NCI-H2081 treated with DMSO at 0.1 percent for 48 hours (cell line): ENCODE results near the gene EPB41.
"Not testable (repeated sequence)": the region's sequence is repeated elsewhere in the genome, so short reads cannot be mapped to it uniquely, and the experiment has no call there.

Experiments used
- DNase-seq: peaks from one replicate; lab custom pipeline; 2025; lab: John Stamatoyannopoulos, UW

Gene EPB41

DNA sequence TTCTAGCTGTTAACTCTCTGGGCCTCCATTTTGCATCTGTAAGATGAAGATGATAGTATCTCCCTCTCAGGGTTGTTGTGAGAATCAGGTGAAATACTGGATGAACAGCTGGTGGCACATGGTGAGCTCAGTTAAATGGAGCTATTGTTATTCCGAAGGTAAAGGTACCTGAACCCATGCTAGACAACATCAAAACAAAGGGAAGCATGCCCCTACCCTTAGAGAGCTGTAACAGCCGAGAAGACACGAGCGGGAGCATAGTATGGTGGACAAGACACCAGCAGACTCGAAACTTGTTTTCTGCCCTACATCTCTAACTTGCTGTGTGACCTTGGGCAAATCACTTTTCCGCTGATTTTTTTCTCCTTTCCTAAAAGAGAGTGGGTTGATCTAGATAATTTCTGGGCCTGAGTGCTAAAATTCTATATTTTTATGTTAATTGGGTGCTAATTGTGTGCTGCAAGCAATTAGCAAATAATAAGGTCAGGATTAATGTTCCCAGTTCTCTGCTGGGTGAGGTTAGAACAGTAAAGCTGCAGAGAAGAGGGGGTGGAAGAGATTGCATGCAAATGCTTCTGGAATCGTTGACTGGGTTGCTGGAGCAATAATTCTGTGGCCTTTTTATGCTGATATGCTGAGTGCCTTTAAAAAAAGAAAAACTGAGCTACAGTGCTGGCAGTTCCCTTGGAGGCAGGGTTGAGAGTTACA lies 198.5 kb downstream of the EPB41 start:
- no peak for DNase-seq

DNA sequence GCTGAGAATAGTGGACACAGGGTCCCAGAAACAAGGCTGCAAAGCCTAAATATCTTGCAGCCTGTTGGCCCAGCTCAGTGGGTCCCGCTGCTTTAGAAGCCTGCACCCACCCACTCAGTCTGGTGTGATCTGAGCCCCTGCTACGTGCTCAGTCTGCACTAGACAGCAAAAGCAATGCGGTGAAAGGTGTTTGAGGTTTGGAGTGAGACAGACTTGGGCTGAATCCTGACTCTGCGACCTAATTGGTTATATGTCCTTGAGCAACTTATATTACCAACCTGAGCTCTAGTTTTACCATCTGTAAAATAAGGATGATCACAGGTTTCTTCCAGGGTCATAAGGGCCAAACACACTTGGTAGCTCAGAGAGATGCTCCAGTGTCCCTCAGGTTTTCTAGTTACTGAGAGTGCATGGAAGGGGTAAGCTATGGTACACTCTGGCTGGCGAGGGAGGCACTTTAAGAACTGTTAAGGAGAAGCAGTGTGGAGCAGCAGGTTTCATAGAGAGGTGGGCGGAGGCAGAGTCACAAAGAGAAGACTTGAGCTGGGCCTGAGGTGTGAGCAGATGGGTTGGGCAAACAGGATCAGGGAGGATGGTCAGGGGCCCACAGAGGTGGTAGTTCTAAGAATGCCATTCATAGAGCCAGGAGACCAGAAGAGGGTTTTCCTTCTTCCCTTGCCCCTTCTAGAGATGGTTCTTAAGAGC lies 199.2 kb downstream of the EPB41 start:
- no peak for DNase-seq

DNA sequence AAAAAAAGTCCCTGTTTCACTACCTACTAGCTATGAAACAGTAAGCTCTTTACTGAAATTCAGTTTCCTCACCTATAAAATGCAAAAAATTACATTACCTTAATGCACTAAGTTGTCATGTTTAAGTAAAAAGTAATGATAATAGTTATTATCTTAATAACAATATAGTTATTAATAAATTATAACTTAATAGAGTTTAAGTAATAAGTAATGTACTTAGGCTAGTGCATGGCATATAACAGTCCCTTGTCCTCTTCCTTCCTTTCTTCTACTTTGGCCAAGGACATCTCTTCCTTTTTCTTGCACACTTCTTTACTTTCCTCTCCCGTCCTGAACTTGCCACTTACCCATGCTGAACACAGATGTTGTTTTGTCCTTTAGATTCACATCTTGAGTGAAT lies 200.3 kb downstream of the EPB41 start:
- no peak for DNase-seq

DNA sequence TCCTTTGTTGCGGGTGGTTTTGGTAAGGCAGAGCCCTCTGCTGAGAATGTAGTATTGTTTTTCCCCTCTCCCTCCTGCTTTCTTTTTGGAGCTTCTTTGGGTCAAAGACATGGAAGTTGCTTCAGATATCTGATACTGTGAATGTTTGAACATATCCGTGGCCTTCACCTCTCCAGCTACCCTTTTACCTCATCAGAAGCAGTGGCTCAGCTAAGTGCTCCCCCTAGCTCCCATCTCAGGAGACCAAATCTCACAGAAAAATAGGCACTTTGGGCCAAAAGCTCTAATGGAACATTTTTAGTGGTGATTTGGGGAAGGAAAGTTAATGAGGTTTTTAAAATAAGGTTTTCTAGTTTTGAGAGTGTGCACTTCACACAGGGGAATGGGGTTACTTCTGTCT lies 203.0 kb downstream of the EPB41 start:
- DNase-seq, result no peak

DNA sequence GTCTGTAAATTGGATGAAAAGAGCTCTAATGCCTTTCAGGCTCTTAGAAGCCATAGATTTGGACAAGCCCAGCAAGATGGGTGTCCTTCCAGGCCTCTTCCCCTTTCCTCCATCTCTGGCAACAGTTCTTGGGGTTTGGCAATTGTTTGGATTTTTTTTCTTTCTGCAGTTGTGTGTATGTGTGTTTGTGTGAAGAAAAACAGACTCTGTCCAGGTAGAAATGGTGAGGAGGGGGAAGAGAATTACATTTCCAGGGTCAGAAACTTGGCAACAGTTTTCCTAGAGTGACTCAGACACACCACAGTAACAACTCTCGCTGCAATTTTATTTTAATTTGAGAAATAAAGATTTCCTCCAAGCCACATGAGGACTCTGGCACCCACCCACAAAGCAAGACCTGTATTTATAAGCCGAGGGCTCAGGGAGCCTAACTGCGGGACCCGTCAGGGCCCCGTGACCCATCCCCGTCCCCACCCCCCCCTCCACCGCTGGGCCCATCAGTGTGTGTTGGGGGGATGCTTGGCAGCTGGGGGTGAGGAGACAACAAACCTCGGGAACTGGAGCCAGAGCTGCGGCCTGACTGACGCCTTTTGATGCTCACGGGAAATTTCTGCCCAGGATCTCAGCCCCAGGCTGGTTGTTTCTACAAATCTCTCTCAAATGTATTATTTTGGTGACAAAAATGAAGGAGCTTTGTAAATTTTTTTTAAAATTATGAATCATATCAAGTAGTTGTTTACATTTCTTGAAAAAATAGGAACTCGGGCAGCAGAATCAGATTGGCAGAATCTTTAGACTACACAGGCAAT lies 205.0 kb downstream of the EPB41 start:
- DNase-seq, result no peak

DNA sequence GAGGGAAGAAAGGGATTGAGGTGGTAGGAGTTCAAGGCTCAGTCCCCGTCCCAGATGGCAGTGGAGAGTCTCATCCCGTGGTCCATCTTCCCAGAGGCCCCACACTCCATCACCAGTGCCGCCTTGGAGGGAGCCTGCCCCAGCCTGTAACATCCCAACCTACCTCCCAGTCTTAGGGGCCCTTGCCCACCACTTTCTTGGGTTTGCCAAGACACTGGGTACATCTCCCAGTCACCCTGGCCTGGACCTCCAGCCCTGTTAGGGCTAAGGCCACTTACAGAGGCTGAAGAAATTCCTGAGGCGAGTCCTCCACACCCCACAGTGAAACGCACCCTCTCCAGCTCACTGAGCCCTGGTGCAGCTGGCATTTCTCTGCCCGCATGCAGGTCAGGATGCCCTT lies 206.0 kb downstream of the EPB41 start:
- DNase-seq, result no peak

DNA sequence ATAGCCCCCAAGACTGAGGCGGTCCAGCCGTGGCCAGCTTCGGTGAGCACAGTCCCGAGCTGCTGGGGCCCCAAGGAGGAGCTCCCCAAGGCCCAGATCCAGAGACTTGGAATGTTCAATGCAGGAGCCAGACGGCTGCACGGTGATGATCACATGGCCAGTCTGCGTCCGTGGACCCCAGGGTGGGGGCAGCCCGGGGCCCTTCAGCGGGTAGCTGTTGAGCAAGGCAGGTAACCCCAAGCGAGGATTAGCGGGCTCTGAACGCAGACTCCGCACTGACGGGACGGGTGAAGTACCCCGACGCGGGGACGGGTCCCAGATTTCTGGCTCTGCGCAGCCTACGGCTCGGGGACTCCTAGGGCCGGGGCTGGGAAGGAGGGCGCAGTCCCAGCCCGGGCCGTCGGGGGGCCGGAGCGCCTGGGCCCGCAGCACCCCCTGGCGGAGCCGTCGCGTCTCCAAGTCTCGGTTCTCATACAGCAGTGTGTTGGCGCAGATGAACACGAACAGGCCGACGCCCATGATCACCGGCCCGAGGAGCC lies 206.6 kb downstream of the EPB41 start:
- DNase-seq, result no peak

DNA sequence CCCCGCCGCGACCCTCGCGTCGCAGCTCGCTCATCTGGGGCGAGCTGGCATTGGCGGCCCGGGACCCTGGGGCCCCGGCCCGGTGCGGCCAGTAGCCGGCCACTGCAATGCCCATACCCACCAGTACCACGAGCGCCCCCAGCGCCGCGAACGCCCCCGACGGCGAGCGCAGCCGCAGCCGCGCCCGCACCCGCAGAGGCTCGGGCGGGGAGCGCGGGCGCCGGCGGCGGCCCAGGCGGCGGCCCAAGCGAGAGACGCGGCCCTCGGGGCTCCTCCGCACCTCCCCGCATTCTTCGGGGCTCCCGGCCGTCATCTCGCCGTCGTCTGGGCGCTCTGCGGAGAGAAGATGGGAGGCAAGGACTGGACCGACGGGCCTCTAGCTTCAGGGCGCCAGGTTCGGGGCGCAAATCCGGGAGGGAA lies 207.2 kb downstream of the EPB41 start:
- DNase-seq, result no peak

DNA sequence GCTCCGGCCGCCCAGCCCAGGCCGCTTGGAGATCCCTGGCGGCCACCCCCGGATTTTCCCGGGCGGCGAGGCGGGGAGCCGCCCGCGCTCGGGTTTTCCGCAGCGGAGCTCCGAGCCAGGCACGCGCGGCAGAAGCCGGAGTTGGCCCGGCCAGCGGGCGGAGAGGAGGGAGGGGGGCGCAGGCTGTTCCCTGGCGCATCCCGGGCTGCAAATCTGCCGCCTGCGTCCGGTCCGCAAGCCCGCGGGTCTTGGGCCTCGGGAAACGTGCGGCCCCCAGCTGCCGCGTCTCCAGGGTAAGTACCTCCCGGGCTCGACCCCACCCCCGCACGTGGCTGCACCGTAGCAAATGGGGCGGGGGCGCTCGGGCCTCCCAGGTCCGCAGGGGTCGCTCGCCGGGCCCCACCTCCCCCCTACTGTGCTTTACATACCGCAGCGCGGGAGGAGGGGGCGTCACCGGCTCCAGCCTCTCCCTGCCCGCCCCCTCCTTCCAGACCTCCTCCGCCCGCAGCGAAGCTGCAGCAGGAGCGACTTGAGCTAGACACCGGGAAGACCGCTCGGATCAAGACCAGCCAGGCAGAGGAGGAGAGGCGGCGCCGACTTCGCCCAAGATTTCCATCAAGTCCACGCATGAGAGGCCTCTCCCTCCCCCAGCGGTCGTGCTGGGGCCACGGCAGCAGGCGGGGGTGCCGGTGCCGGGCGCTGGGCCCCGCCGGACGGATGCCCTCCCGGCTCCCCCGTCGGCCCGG lies 207.7 kb downstream of the EPB41 start:
- no peak for DNase-seq

DNA sequence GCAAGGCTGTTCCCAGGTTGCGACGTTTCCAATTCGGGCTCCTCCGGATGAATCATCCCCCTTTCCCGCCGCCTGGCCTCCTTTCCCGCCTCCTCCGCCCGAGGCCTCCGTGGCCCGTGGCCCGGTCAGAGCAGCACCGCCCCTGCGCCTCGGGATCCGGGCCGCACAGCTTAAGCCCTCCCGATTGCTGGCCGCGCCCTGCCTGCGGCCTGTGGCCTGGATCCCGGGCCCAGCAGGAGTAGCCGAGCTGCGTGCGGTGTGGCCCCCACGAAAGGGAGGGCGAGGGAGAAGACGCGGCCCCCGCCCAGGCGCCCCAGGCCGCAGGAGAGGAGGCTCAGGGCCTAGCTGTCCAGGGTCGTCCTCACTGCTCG lies 208.3 kb downstream of the EPB41 start:
- no peak for DNase-seq

GRCh38 chr1:29123053-29123886 lies 208.9 kb downstream of the EPB41 start:
- no peak for DNase-seq

- DNase-seq, result no peak
Measured at GRCh38 chr1:29123887-29124365, 209.6 kb downstream of the EPB41 start, which contains the start of gene TMEM200B. Gene TMEM200B (minus strand): TSS chr1:29123903. CDS start chr1:29121828, 2,075 bp downstream.

DNA sequence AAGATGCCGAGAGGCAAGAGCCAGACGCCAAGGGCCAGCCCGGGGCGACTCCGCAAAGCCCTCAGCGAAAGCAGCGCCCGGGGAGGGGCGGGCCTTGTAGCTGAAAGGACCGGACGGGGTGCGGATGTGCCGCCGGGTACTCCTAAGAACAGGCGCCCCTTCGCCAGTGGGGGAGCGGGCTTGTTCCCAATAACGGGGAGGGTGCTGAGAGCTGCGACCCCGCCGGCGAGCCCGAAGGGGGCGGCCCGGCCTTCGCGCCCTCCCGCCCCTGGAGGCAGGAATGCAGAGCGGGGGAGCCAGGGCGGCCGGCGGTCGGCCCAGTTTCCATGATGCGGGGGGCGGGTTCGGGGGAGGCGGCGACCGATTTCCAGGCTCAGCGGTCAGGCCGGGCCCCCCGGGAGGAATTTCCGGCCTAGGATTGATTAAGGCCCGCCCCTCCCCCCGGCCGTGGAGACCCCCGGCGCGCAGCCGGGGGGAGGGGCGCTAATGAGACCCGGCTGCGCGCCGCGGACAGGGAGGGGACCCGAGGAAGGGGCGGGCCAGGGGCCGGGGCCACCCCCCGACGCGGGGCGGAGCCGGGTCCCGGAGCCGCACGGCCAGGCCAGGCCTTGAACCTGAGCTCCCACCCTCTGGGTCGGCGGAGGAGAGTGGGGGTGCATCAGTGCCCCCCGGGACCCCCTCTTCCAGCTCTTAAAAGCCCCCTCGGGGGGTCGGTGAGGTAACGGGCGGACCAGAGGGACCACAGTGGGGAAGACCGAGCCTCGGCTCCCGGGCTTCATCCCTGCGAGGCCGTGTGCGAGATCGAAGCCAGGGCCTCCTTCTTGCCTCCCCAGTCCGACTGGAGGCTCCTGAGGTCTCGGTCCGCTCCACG lies 210.2 kb downstream of the EPB41 start:
- DNase-seq, result no peak

DNA sequence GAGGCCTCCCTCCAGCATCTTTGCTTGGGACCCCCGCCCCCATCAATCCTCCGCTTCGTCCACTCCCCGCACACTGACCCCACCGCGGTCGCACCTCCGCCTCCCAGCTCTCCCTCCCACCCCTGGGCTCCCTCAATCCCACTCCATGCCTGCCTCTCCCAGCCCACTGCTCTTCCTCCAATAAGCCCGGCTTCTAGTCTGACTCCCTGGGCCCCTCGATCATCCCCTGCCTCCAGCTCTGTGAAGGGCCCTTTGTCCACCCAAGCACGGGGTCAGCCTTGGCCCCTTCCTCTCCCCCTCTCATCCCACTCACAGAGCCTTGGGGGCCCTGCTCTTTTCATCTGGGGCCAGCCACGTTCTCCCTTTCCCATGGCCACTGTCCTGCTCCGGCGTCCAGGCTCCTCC lies 210.9 kb downstream of the EPB41 start:
- no peak for DNase-seq

DNA sequence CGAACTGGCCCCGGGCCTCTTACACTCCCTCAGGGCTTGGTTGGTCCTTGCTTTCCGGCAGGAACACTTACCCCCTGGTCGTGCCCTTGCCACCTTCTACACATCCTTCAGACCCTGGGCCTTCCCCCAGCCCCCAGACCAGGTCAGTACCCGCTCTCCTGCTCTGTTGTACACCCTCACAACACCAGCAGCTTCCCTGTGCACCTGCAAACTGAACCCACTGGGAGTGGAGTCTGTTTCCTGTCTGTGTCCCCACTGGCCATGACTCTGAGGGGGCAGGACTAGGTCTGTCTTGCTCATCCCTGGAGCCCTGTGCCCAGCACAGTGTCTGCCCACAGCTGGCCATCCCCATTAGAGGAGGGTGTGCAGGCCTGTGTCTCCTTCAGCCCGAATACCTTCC lies 211.4 kb downstream of the EPB41 start:
- DNase-seq, result no peak

GRCh38 chr1:29126198-29126597 lies 211.8 kb downstream of the EPB41 start:
- DNase-seq, result no peak

DNA sequence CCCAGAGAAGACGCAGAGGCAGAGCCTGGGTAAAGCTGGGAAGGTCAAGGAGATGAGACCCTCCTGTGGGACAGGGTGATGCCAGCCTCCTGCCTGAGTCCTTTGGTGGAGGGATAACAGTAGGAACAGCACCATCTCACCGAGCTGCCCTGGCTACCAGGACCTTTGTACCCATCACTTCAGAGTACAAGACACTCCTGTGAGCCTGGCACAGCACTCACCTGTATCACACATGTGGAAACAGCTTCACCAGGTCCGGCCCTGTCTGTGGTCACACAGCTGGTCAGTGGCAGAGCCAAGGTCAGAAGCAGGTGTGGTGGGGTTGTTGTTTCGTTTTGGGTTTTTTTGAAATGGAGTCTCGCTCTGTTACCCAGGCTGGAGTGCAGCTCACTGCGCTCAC lies 214.4 kb downstream of the EPB41 start:
- no peak for DNase-seq

- no peak for DNase-seq
Measured at GRCh38 chr1:29129916-29130315, 215.5 kb downstream of the EPB41 start.

DNA sequence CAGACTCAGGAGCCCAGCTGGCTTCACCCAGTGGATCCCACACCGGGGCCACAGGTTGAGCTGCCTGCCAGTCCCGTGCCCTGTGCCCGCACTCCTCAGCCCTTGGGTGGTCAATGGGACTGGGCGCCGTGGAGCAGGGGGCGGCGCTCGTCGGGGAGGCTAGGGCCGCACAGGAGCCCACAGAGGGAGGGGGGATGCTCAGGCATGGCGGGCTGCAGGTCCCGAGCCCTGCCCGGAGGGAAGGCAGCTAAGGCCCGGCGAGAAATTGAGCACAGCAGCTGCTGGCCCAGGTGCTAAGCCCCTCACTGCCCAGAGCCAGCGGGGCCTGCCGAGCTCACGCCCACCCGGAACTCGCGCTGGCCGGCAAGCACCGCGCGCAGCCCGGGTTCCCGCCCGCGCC lies 216.7 kb downstream of the EPB41 start:
- not testable (repeated sequence) for DNase-seq
